GM10266 (cell line): Measurements from ENCODE around the gene ZNF831.

ENCODE experiments used
- DNase-seq: peaks from one replicate; pipeline ENCODE4 v3.0.0; 2012; ENCODE audit errors: extremely low spot score
- CTCF ChIP-seq: IDR thresholded peaks from 2 replicates; pipeline ENCODE4 v1.5.1; 2012; ENCODE audit warnings: mild to moderate bottlenecking, low read depth; ENCODE audit not compliant: control insufficient read depth, insufficient read depth; ENCODE audit errors: missing control alignments

Gene ZNF831

GRCh38 chr20:59164686-59165391, 1.2 kb downstream of the ZNF831 start:
- TF ChIP-seq CTCF = no peak
- DNase-seq = no peak

DNA sequence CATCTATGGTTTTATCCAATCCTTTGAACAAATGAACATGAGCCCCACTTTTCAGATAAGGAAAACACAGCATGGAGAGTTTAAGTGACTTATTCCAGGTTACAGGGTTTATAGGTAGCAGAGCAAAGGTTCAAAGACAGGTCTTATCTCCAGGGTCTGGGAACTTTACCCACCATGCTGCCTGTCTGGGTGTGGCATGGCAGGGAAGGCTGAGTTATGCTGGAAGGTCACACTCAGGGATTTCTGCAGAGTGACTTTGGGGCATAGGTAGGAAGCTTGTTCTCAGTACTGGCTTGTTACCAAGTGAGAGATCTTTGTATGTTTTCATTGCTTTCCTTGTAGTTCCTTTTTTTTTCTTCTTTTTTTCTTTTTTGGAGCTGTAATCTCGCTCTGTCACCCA, 1.8 kb downstream of the ZNF831 start:
- TF ChIP-seq CTCF = no peak
- DNase-seq = no peak

DNA sequence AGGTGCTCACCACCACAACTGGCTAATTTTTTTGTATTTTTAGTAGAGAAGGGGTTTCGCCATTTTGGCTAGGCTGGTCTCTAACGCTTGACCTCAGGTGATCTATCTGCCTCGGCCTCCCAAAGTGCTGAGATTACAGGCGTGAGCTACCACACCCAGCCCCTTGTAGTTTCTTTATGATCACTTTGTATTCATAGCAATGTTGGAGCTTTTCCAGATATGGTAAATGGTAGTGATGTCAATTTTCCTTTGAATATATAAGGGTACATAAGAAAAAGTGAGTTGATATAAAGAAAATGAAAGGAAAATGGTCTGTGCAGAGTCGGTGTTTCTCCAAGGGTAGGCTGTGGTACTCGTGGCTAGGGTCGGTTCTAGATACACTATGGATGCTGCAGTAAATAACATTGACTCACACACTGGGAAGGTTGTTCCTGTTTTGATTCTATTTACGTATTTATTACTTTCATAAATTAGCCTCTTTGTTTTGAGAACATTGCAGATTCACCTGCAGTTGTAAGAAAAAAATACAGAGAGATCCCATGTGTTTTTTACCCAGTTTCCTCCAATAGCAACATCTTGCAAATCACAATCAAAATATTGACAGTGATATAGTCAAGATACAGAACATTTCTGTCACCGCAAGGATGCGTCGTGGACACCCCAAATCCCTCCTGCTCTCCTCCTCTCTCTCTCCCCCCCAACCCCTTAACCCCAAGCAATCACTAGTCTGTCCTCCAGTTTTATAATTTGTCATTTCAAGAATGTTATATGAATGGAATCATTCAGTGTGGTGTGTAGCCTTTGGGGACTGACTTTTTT, 2.5 kb downstream of the ZNF831 start:
- no peak for DNase-seq
- no peak for TF ChIP-seq CTCF

DNA sequence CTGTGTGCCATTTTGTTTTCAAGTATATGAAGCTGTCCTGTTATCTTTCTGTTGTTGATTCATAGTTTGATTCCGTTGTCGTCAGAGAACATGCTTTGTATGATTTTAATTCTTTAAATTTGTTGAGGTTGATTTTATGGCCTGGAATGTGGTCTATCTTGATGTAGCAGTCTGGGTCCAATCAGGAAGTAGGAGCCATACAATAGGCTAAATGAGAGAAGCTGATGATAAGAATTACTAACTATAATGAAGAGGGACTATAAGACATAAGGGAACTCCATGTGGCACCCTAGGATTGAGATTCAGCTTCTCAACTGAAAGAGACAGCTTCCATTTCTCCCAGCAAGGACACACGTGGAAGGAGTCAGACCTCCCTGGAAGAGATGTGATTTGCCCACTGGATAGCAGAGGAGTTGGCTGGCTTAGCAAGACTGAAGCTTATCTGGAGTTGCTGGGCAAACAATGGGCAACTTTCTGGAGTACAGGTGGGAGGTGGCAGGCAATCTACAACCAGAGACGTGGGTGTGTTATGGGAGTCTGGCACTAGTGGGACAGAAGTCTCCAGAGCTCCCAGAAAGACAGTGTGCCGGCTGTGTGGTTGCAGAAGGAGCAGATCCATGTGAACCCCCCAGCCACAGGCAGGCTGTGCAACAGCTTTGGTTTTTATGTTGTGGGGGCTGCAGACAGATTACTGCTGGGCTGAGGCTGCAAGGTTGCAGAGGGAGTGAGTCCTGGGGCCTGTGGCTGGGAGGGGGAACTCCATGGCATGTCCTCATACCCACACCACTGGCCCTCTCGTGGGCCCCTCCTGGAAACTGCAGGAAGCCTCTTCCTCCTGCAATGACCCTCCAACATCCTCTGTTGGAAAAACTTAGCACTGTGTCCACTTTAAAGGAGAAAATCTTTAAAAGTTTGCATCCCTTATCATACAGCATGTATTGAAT, 7.1 kb downstream of the ZNF831 start:
- DNase-seq = no peak
- TF ChIP-seq CTCF = no peak

- TF ChIP-seq CTCF = no peak
- DNase-seq = no peak
These were observed 8.4 kb downstream of the ZNF831 start for GRCh38 chr20:59171986-59172385.

DNA sequence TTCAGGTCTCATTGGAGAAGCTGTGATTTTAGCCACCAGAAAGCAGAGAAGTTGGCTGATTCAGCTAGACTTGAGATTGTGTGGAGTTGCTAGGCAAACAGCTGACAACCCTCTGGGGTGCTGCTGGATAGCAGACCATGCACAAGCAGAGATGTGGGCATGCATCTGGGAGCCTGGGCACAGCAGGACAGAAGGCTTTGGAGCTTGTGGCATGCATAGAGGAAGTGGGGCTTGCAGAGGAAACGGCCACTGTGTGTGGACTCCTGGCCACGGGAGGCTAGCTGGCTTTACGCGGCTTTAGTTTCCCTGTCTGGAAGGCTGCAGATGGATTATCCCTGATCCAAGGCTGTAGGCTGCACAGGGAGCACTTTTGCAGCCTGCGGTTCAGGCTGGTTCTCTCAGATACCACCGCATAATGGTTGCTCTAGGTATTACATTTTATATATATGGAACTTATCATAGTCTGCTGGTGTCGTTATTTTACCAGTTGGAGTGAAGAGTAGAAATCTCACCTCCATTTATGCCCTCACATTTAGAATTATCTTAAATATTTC, 10.4 kb downstream of the ZNF831 start:
- TF ChIP-seq CTCF = no peak
- DNase-seq = no peak
